TTC549 (cell line): Measurements from ENCODE around the gene MYRIP.

Experiments used
- FAIRE-seq: peaks from 2 replicates; lab custom pipeline; 2012; peaks lifted over from hg19 to GRCh38; lab: Jason Lieb, UNC

MYRIP gene

DNA sequence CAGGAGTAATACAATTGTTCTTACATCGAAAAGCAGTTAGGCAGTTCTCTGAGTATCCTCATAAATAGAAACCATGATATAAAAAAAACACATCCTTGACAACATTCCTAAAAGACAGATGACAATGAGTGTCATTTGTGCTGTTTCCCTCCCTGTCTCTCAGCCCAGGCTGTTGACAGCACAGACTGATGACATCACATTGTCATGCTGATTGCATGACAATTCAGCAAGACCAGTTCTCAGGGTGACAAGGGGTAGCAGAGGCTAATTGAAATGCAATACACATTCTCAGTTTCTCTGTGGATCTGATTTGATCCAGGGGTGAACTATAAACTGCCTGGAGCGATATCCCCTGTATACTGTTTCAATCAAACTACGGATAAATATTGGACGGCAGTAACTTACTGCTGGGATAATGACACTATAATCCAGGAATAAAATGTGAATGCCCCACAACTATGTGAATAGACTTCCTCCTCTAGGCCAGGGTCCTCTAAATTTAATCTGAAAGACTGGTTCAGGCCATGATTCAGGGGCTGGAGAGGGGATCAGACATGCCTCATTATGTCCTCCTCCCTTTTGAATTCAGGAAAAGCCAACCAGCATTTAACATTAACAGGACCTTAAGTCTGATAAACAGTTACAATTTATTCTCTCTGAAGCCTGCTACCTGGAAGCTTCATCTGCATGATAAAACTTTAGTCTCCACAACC is 483.4 kb downstream of the MYRIP start:
- no peak for FAIRE-seq

DNA sequence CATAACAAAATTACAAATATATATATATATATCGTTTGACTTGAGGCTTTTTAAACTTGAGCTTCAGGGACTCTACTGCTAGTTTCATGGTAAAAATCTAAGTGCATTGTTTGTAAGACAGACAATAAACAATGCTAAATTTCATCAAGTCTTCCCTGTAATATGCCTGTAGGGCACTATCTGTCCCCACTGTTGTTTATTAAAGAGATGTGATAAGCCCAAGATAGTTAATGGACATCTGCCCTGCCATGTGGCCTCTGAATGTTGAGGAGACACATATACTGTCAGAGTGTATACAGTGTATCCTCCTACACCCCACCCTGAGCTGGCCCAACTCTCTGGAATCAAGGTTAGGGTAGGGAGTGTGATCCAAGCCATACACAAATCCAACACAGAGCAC is 485.0 kb downstream of the MYRIP start:
- no peak for FAIRE-seq

DNA sequence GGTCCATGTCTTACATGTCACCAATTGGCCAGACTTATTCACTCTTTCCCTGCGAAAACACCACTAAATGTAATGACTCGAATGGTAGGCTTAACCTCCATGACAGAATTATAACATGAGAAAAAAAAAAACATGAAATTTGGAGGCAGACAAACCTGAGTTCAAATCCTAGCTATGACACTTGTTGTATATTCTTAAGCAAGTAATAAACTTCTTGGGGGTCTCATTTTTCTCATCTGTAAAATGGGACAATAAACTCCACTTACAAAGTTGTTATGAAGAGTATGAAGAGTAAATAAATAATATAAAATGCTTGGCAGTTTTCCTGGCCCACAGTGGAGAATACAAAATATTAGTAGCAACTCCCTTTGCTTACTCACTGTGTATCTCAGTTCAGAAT is 488.7 kb downstream of the MYRIP start:
- FAIRE-seq, result no peak

DNA sequence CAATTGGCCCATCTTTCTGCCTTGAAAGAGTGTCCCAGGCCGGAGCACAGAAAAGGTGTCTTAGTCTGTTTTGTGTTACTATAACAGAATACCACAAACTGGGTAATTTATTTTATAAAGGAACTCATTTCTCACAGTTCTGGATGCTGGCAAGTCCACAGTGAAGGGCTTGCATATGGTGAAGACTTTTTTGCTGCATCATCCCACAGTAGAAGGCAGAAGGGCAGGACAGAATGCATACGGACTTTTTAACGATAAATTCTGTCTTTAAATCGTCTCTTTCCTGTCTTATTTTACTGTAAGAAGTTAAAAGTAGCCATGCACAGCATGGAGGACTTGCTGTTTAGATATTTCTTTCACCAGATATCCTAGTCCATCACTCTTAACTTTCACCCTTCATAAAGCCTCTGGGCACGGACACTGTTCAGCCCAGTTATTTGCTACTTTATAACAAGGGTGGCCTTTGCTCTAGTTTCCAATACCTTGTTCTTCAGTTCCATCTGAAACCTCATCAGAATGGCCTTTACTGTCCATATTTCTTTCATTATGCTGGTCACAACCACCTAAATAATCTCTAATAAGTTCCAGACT is 489.8 kb downstream of the MYRIP start:
- no peak for FAIRE-seq

DNA sequence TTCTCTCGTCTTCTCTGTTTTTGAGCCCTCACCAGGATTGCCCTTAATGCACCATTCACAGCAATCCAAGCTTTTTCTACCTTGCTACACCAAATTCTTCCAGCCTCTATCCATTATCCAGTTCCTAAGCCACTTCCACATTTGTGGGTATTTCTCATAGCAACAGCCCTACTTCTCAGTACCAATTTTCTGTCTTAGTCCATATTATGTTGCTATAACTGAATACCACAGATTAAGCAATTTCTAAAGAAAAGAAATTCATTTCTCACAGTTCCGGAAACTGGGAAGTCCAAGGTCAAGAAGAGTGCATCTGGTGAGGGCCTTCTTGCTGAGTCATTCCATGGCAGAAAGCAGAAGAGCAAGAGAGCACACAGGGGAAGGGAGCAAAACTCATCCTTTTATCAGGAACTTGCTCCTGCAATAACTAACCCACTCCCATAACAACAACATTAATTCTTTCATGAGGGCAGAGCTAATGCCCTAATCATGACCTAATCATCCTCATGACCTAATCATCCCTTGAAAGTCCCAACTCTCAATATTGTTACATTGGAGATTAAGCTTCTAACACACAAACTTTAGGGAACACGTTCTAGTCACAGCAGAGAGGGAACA is 490.4 kb downstream of the MYRIP start:
- no peak for FAIRE-seq

DNA sequence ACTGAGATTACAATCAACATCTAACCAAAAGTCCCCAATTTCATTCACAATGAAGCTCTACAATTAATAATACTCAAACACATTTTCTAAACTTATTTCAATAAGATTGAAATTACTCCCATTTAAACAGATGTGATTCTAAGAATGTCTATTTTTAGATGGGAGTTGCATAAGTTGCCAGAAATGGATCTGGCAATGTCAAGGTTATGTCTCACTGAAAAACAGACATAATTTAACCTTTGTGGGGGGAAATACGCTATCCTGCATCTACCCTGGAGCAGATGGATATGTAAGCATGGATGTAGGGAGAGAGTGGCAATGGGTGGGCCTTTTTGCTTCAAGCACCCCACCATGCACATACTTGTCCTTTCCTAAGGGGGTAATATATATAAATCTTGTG is 493.4 kb downstream of the MYRIP start:
- no peak for FAIRE-seq

DNA sequence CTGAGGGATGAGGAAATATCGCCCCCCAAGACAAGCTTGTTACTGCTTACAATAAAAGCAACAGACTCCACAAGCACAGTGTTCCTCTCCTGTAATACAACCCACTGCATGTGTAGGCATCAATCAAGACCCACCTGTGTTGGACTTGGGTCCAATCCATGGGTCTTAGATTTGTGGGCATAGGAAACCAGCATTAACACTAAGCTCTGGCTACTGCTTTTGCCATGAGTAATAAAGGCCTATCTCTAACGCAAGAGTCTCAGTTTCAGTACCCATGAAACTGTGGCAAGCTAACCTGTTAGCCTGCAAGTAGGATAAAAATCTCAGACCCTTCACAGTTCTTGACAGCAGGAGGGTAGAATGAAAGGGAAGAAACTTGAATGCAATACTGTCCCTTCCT is 494.9 kb downstream of the MYRIP start:
- no peak for FAIRE-seq

DNA sequence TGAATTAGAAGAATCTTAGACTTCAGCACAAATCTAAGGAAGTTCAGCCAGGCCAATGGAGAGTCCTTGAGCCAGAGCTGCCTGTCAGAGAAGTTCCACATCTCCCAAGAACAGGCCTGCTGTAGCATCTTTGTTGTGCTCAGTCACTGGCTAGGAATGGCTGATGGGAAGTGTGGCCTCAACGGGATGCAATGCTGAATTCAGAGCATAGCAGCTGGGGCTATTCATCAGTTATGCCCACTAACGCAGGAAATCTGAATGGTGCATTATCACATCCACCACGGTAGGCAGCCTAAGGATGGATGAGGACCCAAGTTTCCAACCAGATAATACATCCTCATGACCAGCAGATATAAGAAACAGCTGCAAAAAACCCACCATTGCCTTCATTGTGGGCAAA is 496.9 kb downstream of the MYRIP start:
- no peak for FAIRE-seq

DNA sequence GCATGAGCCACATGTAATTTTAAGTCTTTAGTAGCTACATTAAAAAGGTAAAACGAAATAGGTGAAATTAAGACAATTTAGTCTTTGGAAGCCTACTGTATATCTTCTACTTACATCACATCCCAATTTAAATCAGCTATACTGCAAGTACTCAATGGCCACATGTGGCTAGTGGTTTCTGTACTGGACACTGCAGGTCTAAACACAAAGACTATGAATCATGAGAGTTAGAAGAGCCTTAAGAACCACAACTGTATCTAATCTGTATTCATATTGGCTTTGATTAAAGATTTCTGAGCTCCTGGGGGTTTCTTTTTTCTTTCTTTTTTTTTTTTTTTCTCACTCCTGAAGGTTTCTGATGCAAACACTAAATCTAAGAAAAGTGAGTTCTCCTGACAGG is 497.8 kb downstream of the MYRIP start:
- FAIRE-seq, result no peak

DNA sequence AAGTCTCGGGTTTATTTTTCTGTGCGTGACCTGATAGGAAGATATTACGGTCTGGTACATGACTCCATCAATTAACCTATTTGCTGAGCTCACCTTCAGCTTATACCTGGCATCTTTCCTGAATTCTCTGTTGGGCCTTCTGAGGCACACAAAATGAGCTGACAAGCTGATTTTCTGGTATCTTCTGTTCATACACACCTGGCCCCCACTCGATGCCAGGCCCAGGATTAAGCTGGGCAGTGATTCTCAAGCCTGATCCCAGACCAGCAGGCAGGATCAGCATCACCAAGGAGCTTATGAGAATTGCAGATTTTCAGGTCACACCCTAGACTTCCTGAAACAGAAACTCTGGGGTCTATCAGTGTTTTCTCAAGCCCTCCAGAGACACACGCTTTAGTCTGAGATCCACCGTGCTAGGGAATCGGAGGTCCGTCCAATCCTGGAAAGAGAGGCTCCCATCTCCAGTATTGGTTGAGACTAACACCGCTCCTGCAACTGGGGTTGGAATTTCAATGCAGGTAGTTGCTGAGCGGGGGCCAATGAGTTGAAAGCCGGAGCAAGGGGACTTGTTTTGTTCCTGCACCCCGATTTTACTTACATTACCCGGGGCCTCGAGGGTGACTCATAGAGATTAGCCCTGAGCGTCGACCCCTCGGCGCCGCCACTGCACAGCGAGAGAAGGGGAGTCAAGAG is 499.5 kb downstream of the MYRIP start:
- no peak for FAIRE-seq

DNA sequence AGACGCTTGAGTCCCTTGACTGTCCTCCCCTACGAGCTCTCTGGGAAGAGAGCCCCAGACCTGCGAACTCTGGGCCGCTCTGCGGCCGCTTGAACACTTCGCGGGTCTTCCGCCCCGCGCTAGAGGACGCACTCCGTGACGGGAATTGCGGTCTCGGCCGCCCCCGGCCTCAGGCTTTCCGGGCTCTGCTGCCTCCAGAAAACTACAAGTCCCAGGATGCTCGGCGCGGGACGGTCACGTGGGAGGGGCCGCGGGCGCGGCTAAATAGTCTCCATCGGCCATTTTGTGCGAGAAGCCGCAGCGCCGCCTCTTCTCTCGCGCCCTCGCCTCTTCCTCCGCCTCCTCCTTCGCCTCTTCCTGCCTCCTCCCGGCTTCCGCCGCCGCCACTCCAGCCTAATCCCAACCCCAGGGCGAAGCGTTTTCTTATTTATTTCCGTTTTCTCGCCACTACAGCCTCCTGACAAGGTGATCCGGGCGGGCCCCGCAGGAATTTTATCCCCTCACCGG is 500.1 kb downstream of the MYRIP start, which contains the start of gene EIF1B:
Gene EIF1B, plus strand, starts transcription at position 290 of the 507 bp plus-strand sequence. CDS start 235 bp downstream, outside the sequence.
- peak; percentile 88 for FAIRE-seq
